Neural cell (in vitro differentiated cells): ENCODE results near the gene TUBB1. TPM values are rescaled to one million over a fixed set of nuclear protein-coding genes. Genes with fewer than 3 reads are reported as not detected.

Source experiments
- H2AFZ ChIP-seq: fragments of 200-600, 300-800 bp; sonication (generic), shearing (Covaris generic); 2 replicates; pipeline ENCODE4 v1.6.0; 2014; ENCODE audit warnings: low read depth, mild to moderate bottlenecking, antibody characterized with exemption, low read length, moderate library complexity
- H3F3A ChIP-seq: fragments of 200-600 bp; shearing (Covaris generic); 2 replicates; pipeline ENCODE4 v1.6.1; 2016; ENCODE audit warnings: mild to moderate bottlenecking, moderate library complexity, mixed read lengths, antibody characterized with exemption, low read length; ENCODE audit not compliant: insufficient read depth, poor library complexity, severe bottlenecking
- H3K27ac ChIP-seq: fragments of 200-600, 300-800 bp; sonication (generic), shearing (Covaris generic); 2 replicates; pipeline ENCODE4 v1.5.1; 2014; ENCODE audit warnings: mild to moderate bottlenecking, low read length, moderate library complexity
- H3K27me3 ChIP-seq: fragments of 300-800, 200-600 bp; sonication (generic), shearing (Covaris generic); 2 replicates; pipeline ENCODE4 v1.6.0; 2014; ENCODE audit warnings: mild to moderate bottlenecking, low read depth, low read length, moderate library complexity; ENCODE audit not compliant: insufficient read depth
- H3K36me3 ChIP-seq: fragments of 300-800, 200-600 bp; sonication (generic), shearing (Covaris generic); 2 replicates; pipeline ENCODE4 v1.5.1; 2014; ENCODE audit warnings: mild to moderate bottlenecking, antibody characterized with exemption, low read length, moderate library complexity; ENCODE audit not compliant: insufficient read depth
- H3K4me2 ChIP-seq: fragments of 300-800, 200-600 bp; sonication (generic), shearing (Covaris generic); 2 replicates; pipeline ENCODE4 v1.6.0; 2014; ENCODE audit warnings: mild to moderate bottlenecking, low read length
- H3K4me3 ChIP-seq: fragments of 300-800, 200-600 bp; sonication (generic), shearing (Covaris generic); 2 replicates; pipeline ENCODE4 v1.5.1; 2014; ENCODE audit warnings: mild to moderate bottlenecking, low read length, moderate library complexity
- H3K79me2 ChIP-seq: fragments of 200-600 bp; shearing (Covaris generic); replicated peaks from 2 replicates; pipeline ENCODE4 v1.6.0; 2014; ENCODE audit warnings: mild to moderate bottlenecking, low read length, moderate library complexity; ENCODE audit not compliant: insufficient read depth
- H3K9ac ChIP-seq: fragments of 300-800, 200-600 bp; sonication (generic), shearing (Covaris generic); 2 replicates; pipeline ENCODE4 v1.6.1; 2016; ENCODE audit warnings: mild to moderate bottlenecking, low read length, mixed read lengths
- H3K9me2 ChIP-seq: fragments of 200-600 bp; shearing (Covaris generic); 2 replicates; pipeline ENCODE4 v1.6.1; 2016; ENCODE audit warnings: mild to moderate bottlenecking, low read length, mixed read lengths; ENCODE audit not compliant: insufficient read depth
- H3K9me3 ChIP-seq: fragments of 200-600, 300-800 bp; sonication (generic), shearing (Covaris generic); 2 replicates; pipeline ENCODE4 v1.6.1; 2016; ENCODE audit warnings: mild to moderate bottlenecking, mixed run types, low read length, moderate library complexity, mixed read lengths
- H4K20me1 ChIP-seq: fragments of 200-600 bp; shearing (Covaris generic); 2 replicates; pipeline ENCODE4 v1.6.1; 2016; ENCODE audit warnings: mild to moderate bottlenecking, mixed run types; ENCODE audit not compliant: insufficient read depth
- CTCF ChIP-seq: fragments of 450-650 bp; IDR thresholded peaks from 2 replicates; pipeline ENCODE4 v1.5.1; 2014; ENCODE audit warnings: antibody characterized with exemption, mild to moderate bottlenecking, moderate library complexity; ENCODE audit not compliant: poor library complexity, severe bottlenecking
- EP300 ChIP-seq: fragments of 450-650 bp; conservative IDR thresholded peaks from 2 replicates; pipeline ENCODE4 v1.6.1; 2014; ENCODE audit warnings: antibody characterized with exemption, mild to moderate bottlenecking, moderate library complexity; ENCODE audit not compliant: poor library complexity, severe bottlenecking
- EZH2 ChIP-seq: fragments of 200-600, 300-800 bp; shearing (Covaris generic), sonication (generic); IDR thresholded peaks from 2 replicates; pipeline ENCODE4 v1.6.1; 2014; ENCODE audit warnings: antibody characterized with exemption, low read length, borderline replicate concordance, mild to moderate bottlenecking; ENCODE audit not compliant: insufficient read depth, poor library complexity, severe bottlenecking
- MXI1 ChIP-seq: fragments of 450-650 bp; conservative IDR thresholded peaks from 2 replicates; pipeline ENCODE4 v1.6.1; 2014; ENCODE audit warnings: antibody characterized with exemption, mild to moderate bottlenecking; ENCODE audit not compliant: poor library complexity, severe bottlenecking
- POLR2AphosphoS5 ChIP-seq: IDR thresholded peaks from 2 replicates; pipeline ENCODE4 v1.6.1; 2012
- RAD21 ChIP-seq: fragments of 450-650 bp; conservative IDR thresholded peaks from 2 replicates; pipeline ENCODE4 v1.6.1; 2014; ENCODE audit warnings: antibody characterized with exemption, mild to moderate bottlenecking, moderate library complexity
- REST ChIP-seq: IDR thresholded peaks from 2 replicates; pipeline ENCODE4 v1.6.1; 2012; ENCODE audit warnings: borderline replicate concordance
- SMC3 ChIP-seq: fragments of 450-650 bp; conservative IDR thresholded peaks from 2 replicates; pipeline ENCODE4 v1.6.1; 2014; ENCODE audit warnings: antibody characterized with exemption, mild to moderate bottlenecking, moderate library complexity; ENCODE audit not compliant: poor library complexity
- TAF1 ChIP-seq: IDR thresholded peaks from 2 replicates; pipeline ENCODE4 v1.6.1; 2012; ENCODE audit warnings: low read depth
- polyA plus RNA-seq: library from polyadenylated mRNA; depleted of rRNA; stranded (reverse); fragments of >200 nt; gene quantifications from 2 replicates; pipeline ENCODE4 v1.2.3, GENCODE V29; 2014

Gene TUBB1
- polyA plus RNA-seq, 1 donor from 2014 or later = not detected

- Histone ChIP-seq H4K20me1 (no peaks in the 10 kb centered on the region), H3K36me3 (peaks cover 11% of the 10 kb centered on the region), H3K27me3 (no peaks in the 10 kb centered on the region), H2AFZ (no peak overlapping the region), H3F3A (no peaks in the 10 kb centered on the region), H3K27ac (no peak overlapping the region), H3K4me2 (no peak overlapping the region), H3K9me2 (no peaks in the 10 kb centered on the region), H3K9me3 (no peaks in the 10 kb centered on the region), H3K79me2 (peaks cover 19% of the 10 kb centered on the region), H3K9ac (no peak overlapping the region), H3K4me3 (no peak overlapping the region)
- TF ChIP-seq REST = no peak
- no peak for TF ChIP-seq TAF1
- no peak for TF ChIP-seq MXI1
- TF ChIP-seq EZH2 = no peak
- TF ChIP-seq EP300 = no peak
- TF ChIP-seq SMC3 = no peak
- no peak for TF ChIP-seq CTCF
- TF ChIP-seq POLR2AphosphoS5 = no peak
- no peak for TF ChIP-seq RAD21
Measured at GRCh38 chr20:58986968-58987517, 32.2 kb upstream of the TUBB1 start.

DNA sequence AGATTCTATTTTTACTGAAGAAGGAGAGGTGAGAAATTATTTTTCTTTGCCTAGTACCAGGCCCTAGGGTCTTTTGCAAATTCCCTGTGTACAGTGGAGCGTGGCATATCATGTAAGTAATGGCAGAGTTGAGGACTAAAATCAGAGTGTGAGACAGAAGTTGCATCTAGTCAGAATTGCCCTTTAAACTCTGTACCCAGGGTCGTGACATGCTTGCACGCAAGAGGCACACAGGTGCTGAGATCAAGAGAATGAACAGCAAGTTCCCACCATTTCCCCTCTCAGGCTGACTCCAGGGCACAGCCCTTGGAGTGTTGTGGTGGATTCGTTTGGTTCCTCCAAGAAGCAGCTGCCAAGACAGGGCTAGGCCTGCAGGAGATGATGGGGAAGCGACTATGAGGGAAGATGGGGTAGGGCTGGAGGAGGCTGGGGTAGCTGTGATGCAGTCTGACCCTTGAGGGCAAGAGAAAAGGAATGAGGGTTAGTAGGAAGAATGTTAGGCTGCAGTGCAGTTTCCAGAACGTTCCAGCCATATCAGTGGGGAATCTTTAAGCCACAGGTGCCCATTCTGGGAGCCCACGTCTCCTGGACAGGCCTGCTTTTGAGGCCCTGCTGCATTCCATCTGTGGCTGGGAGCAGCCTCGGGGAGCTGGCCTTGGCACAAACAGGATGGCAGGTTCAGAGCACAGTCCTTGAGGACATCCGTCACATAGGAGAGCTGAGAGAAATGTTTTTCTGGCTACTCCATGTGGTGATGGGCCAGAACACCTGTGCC lies 31.3 kb upstream of the TUBB1 start:
- Histone ChIP-seq H3K9me2 (no peaks in the 10 kb centered on the region), H3K9ac (no peak overlapping the region), H3K4me3 (no peak overlapping the region), H3F3A (no peaks in the 10 kb centered on the region), H4K20me1 (no peaks in the 10 kb centered on the region), H3K4me2 (no peak overlapping the region), H3K27me3 (no peaks in the 10 kb centered on the region), H3K9me3 (no peaks in the 10 kb centered on the region), H3K79me2 (peaks cover 9% of the 10 kb centered on the region), H3K27ac (no peak overlapping the region), H3K36me3 (peaks cover 11% of the 10 kb centered on the region), H2AFZ (no peak overlapping the region)
- TF ChIP-seq REST = no peak
- no peak for TF ChIP-seq MXI1
- no peak for TF ChIP-seq TAF1
- TF ChIP-seq POLR2AphosphoS5 = no peak
- TF ChIP-seq SMC3 = no peak
- no peak for TF ChIP-seq EP300
